ENCODE measurements around the gene KNG1. TPM values are rescaled to one million over a fixed set of nuclear protein-coding genes. Genes with fewer than 3 reads are reported as not detected.

KNG1 gene
- total RNA-seq (ENCODE audit: low replicate concordance): not detected in 2 replicates

DNA sequence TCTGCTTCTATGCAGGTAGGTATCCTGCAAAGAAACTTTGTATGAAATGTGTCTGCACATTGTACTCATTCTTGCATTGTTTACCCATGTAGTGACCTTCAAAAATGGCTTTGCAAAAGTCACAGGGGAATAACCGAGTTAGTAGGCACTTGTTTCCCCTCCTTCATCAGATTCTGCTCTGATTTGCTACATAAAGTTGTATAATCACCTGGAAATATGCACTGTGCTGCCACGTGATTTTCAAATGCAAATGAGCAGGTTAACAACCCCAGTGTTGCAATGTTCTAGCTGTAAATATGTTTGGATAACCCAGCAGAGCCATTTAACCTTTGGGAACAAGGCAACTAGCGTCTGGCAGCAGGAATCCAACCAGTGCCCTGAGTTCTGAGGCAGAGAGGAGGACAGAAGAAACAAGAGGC, at the start of gene KNG1:
KNG1 (plus strand) TSS at position 321 of the 419 bp plus-strand sequence. CDS start 184 bp downstream, outside the sequence.
- DNase-seq (ENCODE audit: low read depth): no peak
- TF ChIP-seq, protein P1, sequence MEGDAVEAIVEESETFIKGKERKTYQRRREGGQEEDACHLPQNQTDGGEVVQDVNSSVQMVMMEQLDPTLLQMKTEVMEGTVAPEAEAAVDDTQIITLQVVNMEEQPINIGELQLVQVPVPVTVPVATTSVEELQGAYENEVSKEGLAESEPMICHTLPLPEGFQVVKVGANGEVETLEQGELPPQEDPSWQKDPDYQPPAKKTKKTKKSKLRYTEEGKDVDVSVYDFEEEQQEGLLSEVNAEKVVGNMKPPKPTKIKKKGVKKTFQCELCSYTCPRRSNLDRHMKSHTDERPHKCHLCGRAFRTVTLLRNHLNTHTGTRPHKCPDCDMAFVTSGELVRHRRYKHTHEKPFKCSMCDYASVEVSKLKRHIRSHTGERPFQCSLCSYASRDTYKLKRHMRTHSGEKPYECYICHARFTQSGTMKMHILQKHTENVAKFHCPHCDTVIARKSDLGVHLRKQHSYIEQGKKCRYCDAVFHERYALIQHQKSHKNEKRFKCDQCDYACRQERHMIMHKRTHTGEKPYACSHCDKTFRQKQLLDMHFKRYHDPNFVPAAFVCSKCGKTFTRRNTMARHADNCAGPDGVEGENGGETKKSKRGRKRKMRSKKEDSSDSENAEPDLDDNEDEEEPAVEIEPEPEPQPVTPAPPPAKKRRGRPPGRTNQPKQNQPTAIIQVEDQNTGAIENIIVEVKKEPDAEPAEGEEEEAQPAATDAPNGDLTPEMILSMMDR (IDR thresholded peaks at IDR 0.05; ENCODE audit: insufficient read depth, low read length): no peak
- H3K4me3 ChIP-seq (ENCODE audit: low read depth, low read length): no peak within 1 kb of the TSS

DNA sequence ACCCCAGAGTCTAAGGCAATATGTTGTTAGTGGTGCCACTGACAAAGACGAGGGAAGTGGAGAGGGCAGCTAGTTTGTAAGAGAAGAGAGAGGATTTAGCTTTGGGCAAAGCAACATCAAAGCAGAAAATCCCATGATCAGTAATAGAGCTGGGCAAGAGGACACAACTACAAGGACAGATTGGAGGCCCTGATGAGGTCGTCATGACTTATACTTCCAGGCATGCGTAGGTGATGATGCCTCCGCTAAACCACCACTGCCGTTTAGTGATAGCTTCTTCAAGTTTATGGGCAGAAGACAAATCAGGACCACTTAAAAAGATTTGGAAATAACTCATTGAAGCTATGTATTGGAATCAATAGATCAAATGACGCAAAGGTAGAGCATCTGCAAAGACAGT, 48.7 kb upstream of the KNG1 start:
- TF ChIP-seq, protein P1 (IDR thresholded peaks at IDR 0.05; ENCODE audit: insufficient read depth, low read length): no peak
- no peak for DNase-seq (ENCODE audit: low read depth)
- H3K4me3 ChIP-seq (ENCODE audit: low read depth, low read length): no peak overlapping the region

DNA sequence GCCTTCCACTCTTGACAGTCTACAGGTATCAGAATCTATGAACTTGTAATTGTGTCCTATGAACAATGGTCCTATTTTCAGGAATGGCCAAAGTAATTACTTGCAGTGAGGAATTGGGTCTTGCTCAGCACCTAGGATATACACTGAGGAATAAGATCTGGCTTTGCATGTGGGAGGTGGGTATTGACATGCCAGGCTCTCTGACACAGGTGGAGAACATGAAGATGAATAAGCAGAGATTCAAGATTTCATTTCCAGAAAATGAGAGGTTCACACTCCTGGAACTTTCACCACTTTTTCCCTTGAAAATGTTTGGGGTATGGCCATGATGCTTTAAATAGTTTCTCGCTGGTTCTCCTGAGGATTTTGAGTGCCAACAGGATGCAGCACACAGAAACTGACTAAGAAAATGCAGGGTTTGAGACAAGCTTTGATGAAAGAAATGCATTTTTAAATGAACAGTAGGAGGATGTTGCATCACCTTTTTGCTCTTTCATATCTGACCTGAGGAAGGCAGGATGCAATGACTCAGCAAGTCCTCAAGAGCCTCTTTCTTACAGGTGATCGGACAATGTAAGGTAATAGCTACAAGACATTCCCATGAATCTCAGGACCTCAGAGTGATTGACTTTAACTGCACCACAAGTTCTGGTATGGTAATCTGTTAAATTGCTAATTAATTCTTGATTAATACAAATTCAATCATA, 47.6 kb upstream of the KNG1 start:
- H3K4me3 ChIP-seq (ENCODE audit: low read depth, low read length): no peak overlapping the region
- TF ChIP-seq, protein P1 (IDR thresholded peaks at IDR 0.05; ENCODE audit: insufficient read depth, low read length): no peak
- no peak for DNase-seq (ENCODE audit: low read depth)

DNA sequence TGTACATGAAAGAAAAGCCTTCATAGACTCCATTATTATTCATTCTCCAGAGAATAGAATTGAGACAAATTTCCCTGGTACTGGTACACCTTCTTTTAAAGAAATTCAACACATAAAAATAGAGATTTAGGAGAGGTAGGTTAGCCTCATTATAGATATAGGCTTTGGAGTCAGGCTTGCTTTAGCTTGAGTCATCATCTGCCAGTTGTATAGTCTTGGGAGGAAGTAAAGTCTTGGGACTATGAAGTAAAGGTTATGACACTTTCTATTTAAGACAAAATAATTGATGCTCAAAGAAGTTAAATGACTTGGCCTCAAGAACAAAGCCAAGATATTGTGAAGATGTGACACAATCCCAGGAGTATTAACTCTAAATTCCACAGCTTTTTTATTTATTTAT, 47.0 kb upstream of the KNG1 start:
- DNase-seq (ENCODE audit: low read depth): no peak
- H3K4me3 ChIP-seq (ENCODE audit: low read depth, low read length): no peak overlapping the region
- TF ChIP-seq, protein P1 (IDR thresholded peaks at IDR 0.05; ENCODE audit: insufficient read depth, low read length): no peak

DNA sequence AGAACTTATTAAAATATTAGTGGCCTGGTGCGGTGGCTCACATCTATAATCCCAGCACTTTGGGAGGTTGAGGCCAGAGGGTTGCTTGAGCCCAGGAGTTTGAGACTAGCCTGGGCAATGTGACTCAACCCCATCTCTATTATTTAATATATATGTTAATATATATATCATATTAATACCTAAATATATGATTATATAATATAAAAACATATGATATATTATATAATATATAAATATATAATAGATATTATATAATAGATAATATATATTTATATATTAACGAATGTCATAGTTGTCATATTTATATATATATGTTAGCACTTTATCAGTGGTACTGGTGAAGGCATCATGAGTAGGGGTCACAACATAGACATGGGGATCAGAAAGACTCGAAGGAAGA, 46.1 kb upstream of the KNG1 start:
- TF ChIP-seq, protein P1 (IDR thresholded peaks at IDR 0.05; ENCODE audit: insufficient read depth, low read length): no peak
- DNase-seq (ENCODE audit: low read depth): no peak
- H3K4me3 ChIP-seq (ENCODE audit: low read depth, low read length): no peak overlapping the region

DNA sequence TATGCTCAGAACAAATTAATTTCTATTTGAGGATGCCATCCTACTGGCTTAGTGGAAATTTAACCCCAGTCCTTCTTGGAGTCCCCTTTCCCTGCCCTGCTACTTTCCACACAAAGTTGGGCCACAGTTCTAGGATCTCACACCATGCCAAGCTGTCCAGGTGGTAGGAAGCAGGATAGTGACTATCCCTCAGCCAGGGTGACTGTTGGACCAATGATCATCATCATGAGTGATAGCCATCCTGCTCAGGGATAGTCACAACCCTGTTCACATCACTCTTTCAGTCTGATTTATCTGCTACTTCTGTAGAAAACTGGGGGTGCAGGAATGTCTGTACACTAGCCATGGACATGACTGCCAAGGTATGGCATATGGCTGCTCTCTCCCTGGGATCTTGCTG, 38.6 kb upstream of the KNG1 start:
- TF ChIP-seq, protein P1 (IDR thresholded peaks at IDR 0.05; ENCODE audit: insufficient read depth, low read length): no peak
- no peak overlapping the region for H3K4me3 ChIP-seq (ENCODE audit: low read depth, low read length)
- no peak for DNase-seq (ENCODE audit: low read depth)

DNA sequence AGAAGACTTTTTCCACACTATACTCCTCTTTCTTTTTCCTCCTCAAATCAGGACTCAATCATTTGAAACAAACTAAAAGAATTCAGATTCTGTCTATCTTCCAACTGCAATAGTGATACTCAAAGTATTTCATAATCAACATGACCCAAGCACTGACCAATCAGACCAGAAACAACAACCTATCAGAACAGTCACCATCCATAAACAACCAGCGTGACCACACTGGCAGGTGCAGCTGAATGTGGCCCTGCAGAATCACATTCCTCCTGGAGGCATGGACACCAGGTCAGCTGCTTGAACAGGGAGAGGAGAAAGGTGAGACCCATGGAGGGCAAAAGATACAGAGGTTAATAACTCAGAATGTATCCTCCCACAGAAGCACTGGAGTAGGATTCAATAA, 38.0 kb upstream of the KNG1 start:
- TF ChIP-seq, protein P1 (IDR thresholded peaks at IDR 0.05; ENCODE audit: insufficient read depth, low read length): no peak
- no peak overlapping the region for H3K4me3 ChIP-seq (ENCODE audit: low read depth, low read length)
- no peak for DNase-seq (ENCODE audit: low read depth)

Measured in fibroblast of the aortic adventitia (primary cell).